ENCODE measurements around the gene CFAP251.

The CFAP251 gene

DNA sequence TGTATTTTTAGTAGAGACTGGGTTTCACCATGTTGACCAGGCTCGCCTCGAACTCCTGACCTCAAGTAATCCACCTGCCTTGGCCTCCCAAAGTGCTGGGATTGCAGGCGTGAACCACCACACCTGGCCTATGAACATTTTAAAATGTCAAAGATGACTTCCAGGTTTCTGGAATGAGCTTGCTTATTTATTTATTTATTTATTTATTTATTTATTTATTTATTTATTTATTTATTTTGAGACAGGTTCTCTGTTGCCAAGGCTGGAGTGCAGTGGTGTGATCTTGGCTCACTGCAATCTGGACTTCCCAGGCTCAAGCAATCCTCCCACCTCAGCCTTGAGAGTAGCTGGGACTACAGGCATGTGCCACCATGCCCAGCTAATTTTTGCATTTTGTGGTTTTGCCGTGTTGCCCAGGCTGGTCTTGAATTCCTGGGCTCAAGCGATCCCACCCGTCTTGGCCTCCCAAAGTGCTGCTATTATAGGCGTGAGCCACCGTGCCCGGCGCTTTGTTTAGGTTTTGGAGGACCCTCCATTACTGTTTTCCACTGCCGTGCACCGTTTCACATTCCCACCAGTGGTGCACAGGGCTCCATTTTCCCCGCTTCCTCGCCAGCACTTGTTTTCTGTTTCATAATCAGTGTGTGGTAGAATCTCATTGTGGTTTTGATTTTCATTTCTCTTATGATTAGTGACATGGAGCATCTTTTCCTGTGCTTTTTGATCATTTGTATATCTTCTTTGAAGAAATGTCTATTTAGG lies 6.4 kb upstream of the CFAP251 start (continued):
- TF ChIP-seq RBAK (tag by site-specific recombination; IDR thresholded peaks at IDR 0.05) = 0 out of 2 replicates have a peak, but pooled peaks have one; percentile 42
- peak; percentile 30; the same call in 1 of the 2 replicates for TF ChIP-seq ZNF580 (tag by site-specific recombination; IDR thresholded peaks at IDR 0.05)
- TF ChIP-seq GLI2 (tag by site-specific recombination; IDR thresholded peaks at IDR 0.05; ENCODE audit: borderline replicate concordance, low read depth) = peak; percentile 75; the same call in 1 of the 2 replicates
- no peak for TF ChIP-seq ZNF600 (tag by site-specific recombination; IDR thresholded peaks at IDR 0.05)
- 0 out of 2 replicates have a peak, but pooled peaks have one; percentile 14 for TF ChIP-seq ZNF341 (tag by site-specific recombination; IDR thresholded peaks at IDR 0.05; ENCODE audit: low read depth)
- TF ChIP-seq GFI1B (tag by site-specific recombination; IDR thresholded peaks at IDR 0.05) = peak; percentile 60; the same call in 1 of the 2 replicates
- TF ChIP-seq ZNF404 (tag by site-specific recombination; IDR thresholded peaks at IDR 0.05) = peak; percentile 53; the same call in 1 of the 2 replicates
- TF ChIP-seq ZNF473 (tag by site-specific recombination; IDR thresholded peaks at IDR 0.05) = no peak
- peak; percentile 78 for TF ChIP-seq ZFP37 (tag by site-specific recombination; IDR thresholded peaks at IDR 0.05)
- TF ChIP-seq ZSCAN23 (tag by site-specific recombination; IDR thresholded peaks at IDR 0.05) = 0 out of 2 replicates have a peak, but pooled peaks have one; percentile 41
- TF ChIP-seq, protein P1, sequence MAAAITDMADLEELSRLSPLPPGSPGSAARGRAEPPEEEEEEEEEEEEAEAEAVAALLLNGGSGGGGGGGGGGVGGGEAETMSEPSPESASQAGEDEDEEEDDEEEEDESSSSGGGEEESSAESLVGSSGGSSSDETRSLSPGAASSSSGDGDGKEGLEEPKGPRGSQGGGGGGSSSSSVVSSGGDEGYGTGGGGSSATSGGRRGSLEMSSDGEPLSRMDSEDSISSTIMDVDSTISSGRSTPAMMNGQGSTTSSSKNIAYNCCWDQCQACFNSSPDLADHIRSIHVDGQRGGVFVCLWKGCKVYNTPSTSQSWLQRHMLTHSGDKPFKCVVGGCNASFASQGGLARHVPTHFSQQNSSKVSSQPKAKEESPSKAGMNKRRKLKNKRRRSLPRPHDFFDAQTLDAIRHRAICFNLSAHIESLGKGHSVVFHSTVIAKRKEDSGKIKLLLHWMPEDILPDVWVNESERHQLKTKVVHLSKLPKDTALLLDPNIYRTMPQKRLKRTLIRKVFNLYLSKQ (tag by site-specific recombination; IDR thresholded peaks at IDR 0.05; ENCODE audit: borderline replicate concordance) = 0 out of 2 replicates have a peak, but pooled peaks have one; percentile 59
- TF ChIP-seq ZNF664 (tag by site-specific recombination; IDR thresholded peaks at IDR 0.05) = peak; percentile 70
- TF ChIP-seq ZNF501 (tag by site-specific recombination; IDR thresholded peaks at IDR 0.05) = peak; percentile 67; the same call in 1 of the 2 replicates
- peak; percentile 72 for TF ChIP-seq ZXDB (tag by site-specific recombination; IDR thresholded peaks at IDR 0.05)
- TF ChIP-seq ZNF140 (tag by site-specific recombination; IDR thresholded peaks at IDR 0.05) = peak; percentile 77; the same call in 1 of the 2 replicates
- TF ChIP-seq SP3 (tag by site-specific recombination; IDR thresholded peaks at IDR 0.05) = peak; percentile 26; the same call in 1 of the 2 replicates
- TF ChIP-seq MEIS1 (CRISPR knock-in tag; IDR thresholded peaks at IDR 0.05; ENCODE audit: borderline replicate concordance) = no peak
- TF ChIP-seq ZBTB8A (tag by site-specific recombination; IDR thresholded peaks at IDR 0.05) = peak; percentile 85
- TF ChIP-seq ZNF202 (tag by site-specific recombination; IDR thresholded peaks at IDR 0.05; ENCODE audit: borderline replicate concordance) = peak; percentile 90; the same call in 1 of the 2 replicates
- TF ChIP-seq, protein P2, sequence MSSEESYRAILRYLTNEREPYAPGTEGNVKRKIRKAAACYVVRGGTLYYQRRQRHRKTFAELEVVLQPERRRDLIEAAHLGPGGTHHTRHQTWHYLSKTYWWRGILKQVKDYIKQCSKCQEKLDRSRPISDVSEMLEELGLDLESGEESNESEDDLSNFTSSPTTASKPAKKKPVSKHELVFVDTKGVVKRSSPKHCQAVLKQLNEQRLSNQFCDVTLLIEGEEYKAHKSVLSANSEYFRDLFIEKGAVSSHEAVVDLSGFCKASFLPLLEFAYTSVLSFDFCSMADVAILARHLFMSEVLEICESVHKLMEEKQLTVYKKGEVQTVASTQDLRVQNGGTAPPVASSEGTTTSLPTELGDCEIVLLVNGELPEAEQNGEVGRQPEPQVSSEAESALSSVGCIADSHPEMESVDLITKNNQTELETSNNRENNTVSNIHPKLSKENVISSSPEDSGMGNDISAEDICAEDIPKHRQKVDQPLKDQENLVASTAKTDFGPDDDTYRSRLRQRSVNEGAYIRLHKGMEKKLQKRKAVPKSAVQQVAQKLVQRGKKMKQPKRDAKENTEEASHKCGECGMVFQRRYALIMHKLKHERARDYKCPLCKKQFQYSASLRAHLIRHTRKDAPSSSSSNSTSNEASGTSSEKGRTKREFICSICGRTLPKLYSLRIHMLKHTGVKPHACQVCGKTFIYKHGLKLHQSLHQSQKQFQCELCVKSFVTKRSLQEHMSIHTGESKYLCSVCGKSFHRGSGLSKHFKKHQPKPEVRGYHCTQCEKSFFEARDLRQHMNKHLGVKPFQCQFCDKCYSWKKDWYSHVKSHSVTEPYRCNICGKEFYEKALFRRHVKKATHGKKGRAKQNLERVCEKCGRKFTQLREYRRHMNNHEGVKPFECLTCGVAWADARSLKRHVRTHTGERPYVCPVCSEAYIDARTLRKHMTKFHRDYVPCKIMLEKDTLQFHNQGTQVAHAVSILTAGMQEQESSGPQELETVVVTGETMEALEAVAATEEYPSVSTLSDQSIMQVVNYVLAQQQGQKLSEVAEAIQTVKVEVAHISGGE (tag by site-specific recombination; conservative IDR thresholded peaks at IDR 0.05; ENCODE audit: low read depth) = peak; percentile 82
- TF ChIP-seq ZNF426 (tag by site-specific recombination; IDR thresholded peaks at IDR 0.05) = peak; percentile 97
- peak; percentile 96 for TF ChIP-seq ZNF518A (tag by site-specific recombination; conservative IDR thresholded peaks at IDR 0.05; ENCODE audit: low read depth)
- TF ChIP-seq ZNF560 (tag by site-specific recombination; IDR thresholded peaks at IDR 0.05; ENCODE audit: borderline replicate concordance) = peak; percentile 80; the same call in 1 of the 2 replicates
- TF ChIP-seq ZNF223 (tag by site-specific recombination; IDR thresholded peaks at IDR 0.05) = peak; percentile 26; the same call in 1 of the 2 replicates
- TF ChIP-seq ZNF292 (tag by site-specific recombination; IDR thresholded peaks at IDR 0.05; ENCODE audit: borderline replicate concordance, low read depth) = peak; percentile 37; the same call in 1 of the 2 replicates
- TF ChIP-seq ZNF138 (tag by site-specific recombination; IDR thresholded peaks at IDR 0.05; ENCODE audit: borderline replicate concordance) = peak; percentile 86; the same call in 1 of the 2 replicates
- TF ChIP-seq ZNF555 (tag by site-specific recombination; conservative IDR thresholded peaks at IDR 0.05) = peak; percentile 92
- TF ChIP-seq ZNF366 (tag by site-specific recombination; conservative IDR thresholded peaks at IDR 0.05) = 0 out of 2 replicates have a peak, but pooled peaks have one; percentile 18
- peak; percentile 88 for TF ChIP-seq ZNF558 (tag by site-specific recombination; IDR thresholded peaks at IDR 0.05)
